Lung microvascular endothelial cell (primary cell): ENCODE measurements around the gene ITFG2. TPM values are rescaled to one million over a fixed set of nuclear protein-coding genes. Genes with fewer than 3 reads are reported as not detected.
"Not testable (repeated sequence)": the region's sequence is repeated elsewhere in the genome, so short reads cannot be mapped to it uniquely, and the experiment has no call there.

ENCODE experiments used
- DNase-seq, 2 donors: peaks; one replicate each; pipeline versions ENCODE4 v3.0.0 to v3.0.0-alpha.2; 2010; ENCODE audit warnings: low read depth in 2 of 2
- total RNA-seq: library from RNA; depleted of rRNA; stranded (reverse); fragments of >200 nt; gene quantifications from 2 replicates; pipeline ENCODE4 v1.2.1, GENCODE V29; 2014

Gene ITFG2
- 7.6 and 12.1 TPM in 2 replicates for total RNA-seq

GRCh38 chr12:2812290-2813213 lies at the start of gene ITFG2:
TSS of gene ITFG2 (plus strand) at chr12:2812668. CDS start at chr12:2812761, 93 bp downstream.
- DNase-seq = peak; percentile 99

DNA sequence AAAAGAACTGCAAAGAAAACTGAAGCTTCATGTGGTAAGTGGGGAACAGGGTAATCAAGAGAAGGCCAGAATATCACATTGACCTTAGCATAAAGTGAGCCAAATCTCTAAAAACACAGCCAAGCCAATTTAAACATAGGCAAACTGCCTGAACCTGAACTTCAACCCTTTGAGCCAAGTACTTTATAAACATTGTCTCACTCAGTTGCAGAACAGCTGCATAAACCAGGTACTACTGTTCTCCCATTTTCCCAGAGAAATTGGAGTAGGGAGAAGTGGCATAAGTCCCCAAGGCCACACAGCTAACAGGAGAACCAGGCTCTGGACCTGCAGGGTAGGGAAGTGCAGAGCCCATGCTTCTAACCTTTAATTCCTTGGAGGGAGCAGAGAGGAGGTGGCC lies 48.1 kb upstream of the ITFG2 start:
- DNase-seq = no peak

DNA sequence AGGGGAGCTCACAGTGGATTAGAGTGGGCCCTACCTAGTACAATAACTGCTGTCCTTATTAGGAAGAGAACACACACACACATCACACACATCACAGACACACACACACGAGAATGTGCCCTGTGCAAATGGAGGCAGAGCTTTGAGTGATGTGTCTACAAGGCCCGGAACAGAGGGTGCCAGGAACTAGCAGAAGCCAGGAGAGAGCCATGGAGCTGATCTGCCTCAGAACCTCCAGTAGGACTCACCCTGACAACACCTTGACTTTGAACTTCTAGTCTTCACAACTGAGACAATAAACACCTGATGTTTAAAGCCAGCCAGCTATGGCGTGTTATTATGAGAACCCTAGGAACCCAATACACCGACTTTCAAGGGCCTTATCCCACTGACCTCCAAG lies 47.4 kb upstream of the ITFG2 start:
- no peak for DNase-seq

DNA sequence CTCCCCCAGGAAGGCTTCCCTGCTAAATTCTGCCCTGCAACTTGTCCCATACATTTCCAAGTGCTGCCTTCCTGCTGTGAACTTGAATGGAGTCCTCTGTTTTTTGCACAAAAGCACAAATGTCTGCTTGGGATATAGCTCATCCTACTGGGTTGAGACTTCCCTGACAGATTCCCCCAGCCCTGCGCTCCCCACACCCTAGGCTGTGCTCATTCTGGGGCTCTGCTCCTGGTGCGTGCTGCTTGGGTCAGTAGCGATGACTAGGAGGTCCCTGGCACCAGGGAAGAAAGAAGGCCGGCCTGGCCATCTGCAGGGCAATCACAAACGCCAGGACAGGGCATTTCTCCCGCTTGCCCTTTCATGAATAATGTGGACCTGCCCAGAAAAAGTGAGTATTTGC lies 46.9 kb upstream of the ITFG2 start:
- no peak for DNase-seq

GRCh38 chr12:2768224-2768961 lies 44.1 kb upstream of the ITFG2 start:
- DNase-seq = no peak

GRCh38 chr12:2769866-2770533 lies 42.5 kb upstream of the ITFG2 start:
- no peak for DNase-seq

GRCh38 chr12:2770544-2770943 lies 41.9 kb upstream of the ITFG2 start:
- not testable (repeated sequence) for DNase-seq

DNA sequence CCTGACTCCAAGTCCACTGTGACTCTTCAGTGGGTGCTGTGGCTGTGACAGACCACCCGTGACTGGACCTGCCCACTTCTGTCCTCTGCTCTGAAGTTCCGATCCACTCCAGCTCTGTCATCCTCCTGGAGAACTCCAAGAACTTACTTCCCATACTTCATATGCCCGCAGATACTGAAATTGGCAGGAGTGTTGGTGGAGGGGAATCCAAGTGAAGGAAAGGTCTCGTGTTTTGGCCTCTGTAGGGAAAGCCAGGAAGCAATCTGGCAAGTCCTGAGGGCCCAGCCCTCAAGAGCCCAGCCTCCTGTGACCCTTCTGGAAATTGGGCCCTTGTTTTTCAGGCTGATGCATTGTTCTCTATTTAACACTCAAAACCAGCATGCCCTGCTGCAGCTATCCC lies 40.1 kb upstream of the ITFG2 start:
- no peak for DNase-seq

DNA sequence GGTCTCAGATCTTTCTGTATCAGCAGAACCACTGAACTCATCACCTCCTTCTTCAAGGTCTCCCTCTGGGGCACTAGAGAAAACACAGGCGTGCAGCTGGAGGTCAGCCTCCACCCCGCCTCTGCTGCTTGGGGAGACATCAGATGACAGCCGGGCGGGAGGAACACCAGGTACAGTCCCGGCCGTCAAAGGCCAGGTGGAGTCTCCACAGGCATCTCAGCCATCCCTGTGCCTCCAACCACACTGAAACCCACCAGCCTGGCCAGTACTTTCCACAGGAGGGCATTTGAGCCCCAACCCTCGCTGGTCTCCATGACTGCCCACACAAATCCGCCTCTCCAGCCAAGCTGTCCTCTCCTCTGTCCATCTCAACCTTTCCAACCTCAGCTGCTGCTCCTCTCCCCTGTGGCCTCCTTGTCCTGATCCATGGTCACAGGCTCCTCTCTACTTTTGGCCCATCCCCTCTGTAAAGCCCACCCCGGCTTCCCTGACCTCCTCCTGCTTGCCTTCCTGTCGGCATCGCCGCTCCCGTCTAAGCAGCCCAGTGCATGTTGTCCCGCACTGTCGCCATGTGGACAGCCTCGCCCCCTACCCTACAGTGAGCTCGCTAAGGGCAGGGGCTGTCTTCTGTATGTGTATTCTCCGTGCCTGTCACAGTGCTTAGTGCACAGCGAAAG lies 39.1 kb upstream of the ITFG2 start:
- no peak for DNase-seq

DNA sequence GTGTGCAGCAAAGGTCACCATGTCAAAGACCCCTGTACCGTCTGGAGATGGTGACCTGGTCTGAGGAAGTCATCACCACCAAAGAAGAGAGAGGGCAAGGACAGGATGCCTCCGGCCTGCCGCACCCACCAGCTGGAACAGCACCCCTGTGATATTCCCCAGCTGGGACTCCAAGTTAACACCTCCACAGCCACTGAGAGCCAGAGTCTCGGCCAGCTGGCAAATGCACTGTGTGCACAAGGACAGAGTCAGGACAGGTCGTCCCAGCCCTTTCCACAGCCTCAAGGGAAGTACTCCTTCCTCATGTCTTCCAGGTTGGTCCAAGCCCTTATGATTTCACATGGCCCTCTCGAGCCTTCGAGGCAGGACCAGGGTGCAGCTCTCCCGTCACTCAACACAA lies 37.0 kb upstream of the ITFG2 start:
- DNase-seq = no peak

GRCh38 chr12:2776129-2776806 lies 36.2 kb upstream of the ITFG2 start:
- no peak for DNase-seq

DNA sequence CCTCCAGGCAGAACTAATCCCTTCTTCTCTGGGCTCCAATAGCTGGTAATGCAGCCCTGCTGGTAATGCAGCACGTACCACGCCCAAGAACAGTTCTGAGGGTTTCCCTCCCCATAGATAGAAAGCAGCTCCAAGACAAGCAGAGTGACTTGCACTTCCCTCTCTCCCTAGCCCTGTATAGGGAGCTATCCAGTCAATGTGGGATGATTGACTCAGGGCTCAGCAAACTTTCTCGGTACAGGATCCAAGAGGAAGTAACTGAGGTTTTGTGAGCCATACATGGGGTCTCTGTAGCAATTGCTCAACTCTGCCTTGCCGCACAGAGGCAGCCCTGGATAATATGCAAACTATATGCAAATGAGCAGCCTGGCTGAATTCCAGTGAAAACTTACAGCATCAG lies 33.2 kb upstream of the ITFG2 start:
- DNase-seq = no peak

GRCh38 chr12:2783936-2784600 lies 28.4 kb upstream of the ITFG2 start:
- DNase-seq = peak; percentile 60 to 66

DNA sequence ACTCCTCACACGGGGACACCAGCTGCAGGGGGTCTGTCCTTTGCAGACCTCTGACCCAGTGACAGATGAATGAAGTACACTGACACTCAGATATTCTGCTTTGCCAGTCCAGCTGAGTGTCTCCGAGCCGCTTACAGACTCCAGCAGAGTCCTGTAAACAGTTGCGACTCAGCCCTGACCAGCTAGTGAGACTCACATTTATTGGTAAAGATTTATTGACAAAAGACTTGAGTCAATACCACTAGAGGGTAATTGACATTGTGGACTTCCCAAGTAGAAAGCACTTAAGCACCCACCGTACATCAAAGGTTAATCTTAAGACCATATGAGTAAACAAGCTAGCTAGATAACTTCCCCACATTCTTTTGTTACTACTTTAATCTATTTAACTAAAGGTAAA lies 27.5 kb upstream of the ITFG2 start:
- no peak for DNase-seq

- DNase-seq = no peak
These were observed 21.4 kb upstream of the ITFG2 start for GRCh38 chr12:2791089-2791488.

DNA sequence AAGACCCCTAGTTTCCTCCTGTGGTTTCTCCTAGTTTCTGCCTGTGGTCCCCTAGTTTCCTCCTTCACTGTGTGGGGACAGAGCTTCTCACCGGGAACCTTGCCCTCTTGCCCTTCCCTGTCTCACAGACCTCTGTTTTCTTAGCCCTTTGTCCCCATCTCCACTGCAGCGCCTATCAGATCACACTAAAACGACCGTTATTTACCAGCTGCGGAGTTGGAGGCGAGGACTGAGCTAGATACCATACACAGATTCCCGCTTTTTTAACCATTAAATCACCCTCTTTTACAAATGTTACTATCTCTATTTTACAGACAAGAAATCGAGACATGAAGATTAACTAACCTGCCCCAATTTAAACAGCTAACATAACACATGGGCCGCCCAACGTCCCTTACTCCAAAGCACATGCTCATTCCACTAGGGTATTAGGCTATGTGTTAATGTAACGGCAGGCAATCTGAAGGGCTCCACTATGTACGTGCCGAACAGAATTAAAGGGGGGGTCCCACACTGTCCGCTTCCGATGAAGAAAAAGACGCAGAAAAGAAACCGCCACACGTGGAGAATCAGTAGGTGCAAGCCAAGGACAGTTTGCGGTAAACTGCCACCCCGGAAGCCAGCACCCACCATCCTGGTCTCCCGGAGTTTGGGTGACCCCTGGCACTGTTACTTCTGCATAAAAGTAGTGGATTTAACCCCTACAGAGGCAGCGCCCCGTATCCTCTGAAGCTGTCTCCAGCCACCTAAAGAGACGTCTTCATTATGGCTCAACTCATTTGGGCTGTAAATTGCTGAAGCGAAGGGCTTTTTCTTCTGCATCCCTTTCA lies 19.6 kb upstream of the ITFG2 start:
- no peak for DNase-seq

DNA sequence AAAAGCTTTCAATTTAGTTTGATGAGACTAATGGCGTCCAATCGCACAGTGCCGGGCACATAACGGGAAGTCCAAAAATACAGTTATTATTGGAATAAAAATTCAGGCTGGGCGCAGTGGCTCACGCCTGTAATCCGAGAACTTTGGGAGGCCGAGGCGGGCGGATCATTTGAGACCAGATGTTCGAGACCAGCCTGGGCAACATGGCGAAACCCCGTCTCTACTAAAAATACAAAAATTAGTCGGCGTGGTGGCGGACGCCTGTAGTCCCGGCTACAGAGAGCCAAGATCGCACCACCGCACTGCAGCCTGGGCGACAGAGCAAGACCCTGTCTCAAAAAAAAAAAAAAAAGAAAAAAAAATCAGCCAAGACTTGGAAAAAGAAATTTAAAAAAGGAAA lies 18.9 kb upstream of the ITFG2 start:
- DNase-seq = no peak

- DNase-seq = peak in 1 of 2 donors; percentile 32
These were observed 18.2 kb upstream of the ITFG2 start for GRCh38 chr12:2794191-2794735.

- DNase-seq = peak; percentile 82 to 89
These were observed 17.7 kb upstream of the ITFG2 start, which contains the start of gene FKBP4 for GRCh38 chr12:2794736-2795289. TSS of gene FKBP4 (plus strand) at chr12:2794970. CDS start at chr12:2795140, 170 bp downstream.
